ENCODE results near the gene HELB. TPM values are rescaled to one million over a fixed set of nuclear protein-coding genes. Genes with fewer than 3 reads are reported as not detected.

HELB gene
- total RNA-seq, 6 donors from 2014 or later, result 2.0 to 16.4 (median 4.3) TPM

GRCh38 chr12:66387117-66387516, 84.8 kb downstream of the HELB start:
- WGBS, 2 donors, result 96% methylated on average over 1 of the region's 1 CpG
- H3K9me3 ChIP-seq, result no peaks in the 10 kb centered on the region
- no peak overlapping the region for H3K27ac ChIP-seq
- H3K36me3 ChIP-seq, result no peaks in the 10 kb centered on the region
- no peaks in the 10 kb centered on the region for H3K27me3 ChIP-seq
- TF ChIP-seq POLR2AphosphoS5 (IDR thresholded peaks at IDR 0.05), result no peak
- no peak for ATAC-seq (ENCODE audit: low FRiP score in 2 of 2)
- DNase-seq, result no peak
- no peaks in the 10 kb centered on the region for H3K4me1 ChIP-seq
- H3K4me3 ChIP-seq, result no peak overlapping the region

Other genes starting within 250 kb of the HELB start
- gene LLPH, start 171.7 kb upstream of the HELB start, total RNA-seq, result 10 to 100 TPM in 2 of 6 donors, 1 to 10 TPM in 4; 2.1 to 18.5 (median 5.9) TPM
- gene TMBIM4, start 132.5 kb upstream of the HELB start, total RNA-seq, result 100 to 1,000 TPM in 3 of 6 donors, 10 to 100 TPM in 3; 19.9 to 168 (median 114) TPM
- gene IRAK3, start 113.3 kb upstream of the HELB start, total RNA-seq, result 10 to 100 TPM; 33.8 to 65.0 (median 39.7) TPM

Data from upper lobe of left lung (tissue), 6 donors.